ENCODE results near the gene UBE2H. TPM values are rescaled to one million over a fixed set of nuclear protein-coding genes. Genes with fewer than 3 reads are reported as not detected.

Gene UBE2H
- total RNA-seq, 1 experiment from 2014 or later: 58.0 TPM

DNA sequence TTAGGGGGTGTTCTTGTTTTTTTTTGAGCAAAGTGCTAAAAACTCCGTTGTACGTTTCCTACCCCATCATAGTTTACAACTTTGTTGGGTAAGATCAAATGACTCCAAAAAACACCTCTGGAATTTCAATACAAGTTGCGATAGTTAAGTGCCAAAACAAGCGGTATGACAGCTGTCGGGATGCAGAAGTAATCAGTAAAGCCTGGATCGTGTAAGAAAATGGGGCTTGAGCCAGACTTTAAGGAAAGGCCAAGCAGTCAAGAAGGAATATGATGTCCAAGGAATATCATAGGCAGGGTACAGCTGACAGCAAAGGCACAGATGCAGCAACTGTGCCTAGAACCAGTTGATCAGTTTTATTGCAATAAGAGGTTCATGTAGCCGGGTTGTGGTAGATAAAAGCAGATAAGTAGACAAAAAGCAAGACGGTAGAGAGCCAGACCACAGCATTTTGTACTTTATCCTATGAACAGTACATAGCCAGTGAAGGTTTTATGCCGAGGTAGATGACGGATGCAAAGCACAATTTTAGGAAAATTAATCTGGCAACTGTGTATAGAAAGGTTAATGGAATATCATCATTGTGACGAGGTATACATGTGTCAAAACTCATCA lies 45.5 kb downstream of the UBE2H start:
- H3K4me3 ChIP-seq (ENCODE audit: low read depth in 2 of 2, low read length in 2 of 2): no peak overlapping the region
- ATAC-seq: no peak
- H3K9me3 ChIP-seq (ENCODE audit: control insufficient read depth, insufficient read depth, low read depth, low read length): no peaks in the 10 kb centered on the region
- in situ Hi-C loops (cut with HindIII; ENCODE audit: low pct_unique_long_range_greater_than_20kb, low sequenced_read_pairs): no loop called here
- intact Hi-C loops (cut with micrococcal nuclease; ENCODE audit: unreplicated experiment): no loop called here
- H3K36me3 ChIP-seq (ENCODE audit: control insufficient read depth, insufficient read depth, low read length): no peaks in the 10 kb centered on the region
- H3K27me3 ChIP-seq (ENCODE audit: control insufficient read depth, insufficient read depth, low read length): no peaks in the 10 kb centered on the region
- H3K4me1 ChIP-seq (ENCODE audit: control insufficient read depth, insufficient read depth, low read length): peaks cover 3% of the 10 kb centered on the region; the same call in 1 of the 2 replicates
- BruUV-seq (replicated peaks): no TSS peak
- POLR2A ChIA-PET: no interaction called here
- no peak overlapping the region for H3K27ac ChIP-seq (ENCODE audit: low read length)
- CTCF ChIA-PET: no interaction called here
- TF ChIP-seq, protein P1, sequence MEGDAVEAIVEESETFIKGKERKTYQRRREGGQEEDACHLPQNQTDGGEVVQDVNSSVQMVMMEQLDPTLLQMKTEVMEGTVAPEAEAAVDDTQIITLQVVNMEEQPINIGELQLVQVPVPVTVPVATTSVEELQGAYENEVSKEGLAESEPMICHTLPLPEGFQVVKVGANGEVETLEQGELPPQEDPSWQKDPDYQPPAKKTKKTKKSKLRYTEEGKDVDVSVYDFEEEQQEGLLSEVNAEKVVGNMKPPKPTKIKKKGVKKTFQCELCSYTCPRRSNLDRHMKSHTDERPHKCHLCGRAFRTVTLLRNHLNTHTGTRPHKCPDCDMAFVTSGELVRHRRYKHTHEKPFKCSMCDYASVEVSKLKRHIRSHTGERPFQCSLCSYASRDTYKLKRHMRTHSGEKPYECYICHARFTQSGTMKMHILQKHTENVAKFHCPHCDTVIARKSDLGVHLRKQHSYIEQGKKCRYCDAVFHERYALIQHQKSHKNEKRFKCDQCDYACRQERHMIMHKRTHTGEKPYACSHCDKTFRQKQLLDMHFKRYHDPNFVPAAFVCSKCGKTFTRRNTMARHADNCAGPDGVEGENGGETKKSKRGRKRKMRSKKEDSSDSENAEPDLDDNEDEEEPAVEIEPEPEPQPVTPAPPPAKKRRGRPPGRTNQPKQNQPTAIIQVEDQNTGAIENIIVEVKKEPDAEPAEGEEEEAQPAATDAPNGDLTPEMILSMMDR (IDR thresholded peaks at IDR 0.05): no peak
- TF ChIP-seq POLR2AphosphoS5 (IDR thresholded peaks at IDR 0.05; ENCODE audit: low read depth, low read length) (no peak), SIN3A (IDR thresholded peaks at IDR 0.05; ENCODE audit: borderline replicate concordance, insufficient read depth, low read depth, low read length) (no peak), TCF7L2 (IDR thresholded peaks at IDR 0.05; ENCODE audit: low read depth, low read length) (no peak)
- TF ChIP-seq, protein P2, sequence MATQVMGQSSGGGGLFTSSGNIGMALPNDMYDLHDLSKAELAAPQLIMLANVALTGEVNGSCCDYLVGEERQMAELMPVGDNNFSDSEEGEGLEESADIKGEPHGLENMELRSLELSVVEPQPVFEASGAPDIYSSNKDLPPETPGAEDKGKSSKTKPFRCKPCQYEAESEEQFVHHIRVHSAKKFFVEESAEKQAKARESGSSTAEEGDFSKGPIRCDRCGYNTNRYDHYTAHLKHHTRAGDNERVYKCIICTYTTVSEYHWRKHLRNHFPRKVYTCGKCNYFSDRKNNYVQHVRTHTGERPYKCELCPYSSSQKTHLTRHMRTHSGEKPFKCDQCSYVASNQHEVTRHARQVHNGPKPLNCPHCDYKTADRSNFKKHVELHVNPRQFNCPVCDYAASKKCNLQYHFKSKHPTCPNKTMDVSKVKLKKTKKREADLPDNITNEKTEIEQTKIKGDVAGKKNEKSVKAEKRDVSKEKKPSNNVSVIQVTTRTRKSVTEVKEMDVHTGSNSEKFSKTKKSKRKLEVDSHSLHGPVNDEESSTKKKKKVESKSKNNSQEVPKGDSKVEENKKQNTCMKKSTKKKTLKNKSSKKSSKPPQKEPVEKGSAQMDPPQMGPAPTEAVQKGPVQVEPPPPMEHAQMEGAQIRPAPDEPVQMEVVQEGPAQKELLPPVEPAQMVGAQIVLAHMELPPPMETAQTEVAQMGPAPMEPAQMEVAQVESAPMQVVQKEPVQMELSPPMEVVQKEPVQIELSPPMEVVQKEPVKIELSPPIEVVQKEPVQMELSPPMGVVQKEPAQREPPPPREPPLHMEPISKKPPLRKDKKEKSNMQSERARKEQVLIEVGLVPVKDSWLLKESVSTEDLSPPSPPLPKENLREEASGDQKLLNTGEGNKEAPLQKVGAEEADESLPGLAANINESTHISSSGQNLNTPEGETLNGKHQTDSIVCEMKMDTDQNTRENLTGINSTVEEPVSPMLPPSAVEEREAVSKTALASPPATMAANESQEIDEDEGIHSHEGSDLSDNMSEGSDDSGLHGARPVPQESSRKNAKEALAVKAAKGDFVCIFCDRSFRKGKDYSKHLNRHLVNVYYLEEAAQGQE (IDR thresholded peaks at IDR 0.05; ENCODE audit: insufficient read depth in 1 of 2, low read depth in 2 of 2, low read length in 1 of 2): no peak
- DNase-seq (ENCODE audit: low read depth, low spot score): no peak

DNA sequence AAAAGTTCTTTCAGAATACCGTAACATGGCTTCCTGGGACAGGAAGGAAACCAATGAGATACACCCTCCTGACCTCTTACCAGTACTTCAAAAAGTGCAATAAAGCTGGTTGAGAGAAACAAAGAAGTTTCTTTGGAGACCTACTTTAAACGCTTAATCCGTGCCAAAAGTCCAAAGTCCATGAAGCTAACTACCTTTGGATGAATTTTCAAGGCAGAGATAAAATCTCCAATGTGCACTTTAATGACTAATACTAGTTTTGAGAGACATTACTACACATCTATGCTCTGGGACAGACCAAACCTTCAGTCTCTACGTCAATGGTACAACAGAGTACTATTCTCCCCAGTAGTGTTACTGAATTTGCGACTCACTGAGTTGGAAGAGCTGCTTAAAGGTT lies 46.1 kb downstream of the UBE2H start:
- ChIA-PET POLR2A (no interaction called here), CTCF (no interaction called here)
- no peak for DNase-seq (ENCODE audit: low read depth, low spot score)
- H3K9me3 ChIP-seq (ENCODE audit: control insufficient read depth, insufficient read depth, low read depth, low read length): no peaks in the 10 kb centered on the region
- TF ChIP-seq SIN3A (IDR thresholded peaks at IDR 0.05; ENCODE audit: borderline replicate concordance, insufficient read depth, low read depth, low read length) (no peak), TCF7L2 (IDR thresholded peaks at IDR 0.05; ENCODE audit: low read depth, low read length) (no peak), POLR2AphosphoS5 (IDR thresholded peaks at IDR 0.05; ENCODE audit: low read depth, low read length) (no peak)
- TF ChIP-seq, protein P2 (IDR thresholded peaks at IDR 0.05; ENCODE audit: insufficient read depth in 1 of 2, low read depth in 2 of 2, low read length in 1 of 2): no peak
- TF ChIP-seq, protein P1 (IDR thresholded peaks at IDR 0.05): no peak
- H3K4me1 ChIP-seq (ENCODE audit: control insufficient read depth, insufficient read depth, low read length): peaks cover 3% of the 10 kb centered on the region; the same call in 1 of the 2 replicates
- intact Hi-C loops (cut with micrococcal nuclease; ENCODE audit: unreplicated experiment): no loop called here
- in situ Hi-C loops (cut with HindIII; ENCODE audit: low pct_unique_long_range_greater_than_20kb, low sequenced_read_pairs): no loop called here
- BruUV-seq (replicated peaks): no TSS peak
- no peak overlapping the region for H3K4me3 ChIP-seq (ENCODE audit: low read depth in 2 of 2, low read length in 2 of 2)
- no peak overlapping the region for H3K27ac ChIP-seq (ENCODE audit: low read length)
- H3K27me3 ChIP-seq (ENCODE audit: control insufficient read depth, insufficient read depth, low read length): no peaks in the 10 kb centered on the region
- H3K36me3 ChIP-seq (ENCODE audit: control insufficient read depth, insufficient read depth, low read length): no peaks in the 10 kb centered on the region
- ATAC-seq: no peak

Data from Panc1 (cell line).